Measurements from ENCODE around the gene NHSL2.

DNA sequence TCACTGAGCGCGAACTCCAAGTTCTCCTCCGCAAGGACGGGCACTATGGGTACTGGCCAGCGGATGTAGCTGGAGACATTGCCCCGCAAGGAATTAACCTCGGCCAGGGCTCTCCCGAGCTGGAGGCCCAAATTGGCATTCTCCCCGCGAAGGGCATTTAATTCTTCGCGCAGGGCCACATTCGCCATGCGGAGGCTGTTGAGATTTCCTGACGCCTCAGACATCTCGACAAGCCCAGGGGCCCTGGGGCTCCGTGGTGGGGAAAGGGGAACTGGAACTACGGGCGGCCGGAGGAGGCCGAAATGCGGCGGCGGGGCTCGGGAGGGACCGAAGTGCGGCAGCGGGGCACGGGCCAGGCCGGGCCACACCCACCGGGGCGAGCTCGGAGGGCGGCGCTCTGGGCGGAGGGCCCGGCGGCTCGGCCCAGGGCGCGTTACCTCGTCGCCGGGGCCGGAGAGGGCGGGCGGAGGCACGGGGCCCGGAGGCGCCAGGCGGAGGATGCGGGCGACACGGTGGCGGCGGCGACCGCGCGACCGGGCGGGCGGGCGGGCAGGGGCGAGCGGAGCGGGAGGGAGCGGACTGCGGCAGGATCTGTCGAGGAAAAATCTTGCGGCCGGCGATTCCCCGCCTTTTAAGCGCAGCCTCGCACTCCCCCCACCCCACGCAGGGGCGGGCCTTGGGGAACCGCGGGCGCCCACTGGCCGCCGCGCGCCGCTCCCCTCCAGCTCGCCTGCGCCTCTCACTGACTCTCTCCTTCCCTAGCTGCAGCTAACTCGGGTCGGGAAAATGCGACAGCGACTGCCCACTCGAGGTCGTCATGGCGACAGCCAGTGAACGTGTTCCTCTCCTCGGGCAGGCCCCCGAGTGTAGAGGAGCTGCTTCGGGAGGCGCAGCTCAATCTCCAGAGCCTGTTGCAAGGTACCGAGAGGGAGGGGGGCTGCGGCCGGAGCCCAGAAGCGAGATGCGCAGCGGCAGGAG lies 221.0 kb downstream of the NHSL2 start, which contains the start of gene RTL5:
- no peak for TF ChIP-seq POLR2A (IDR thresholded peaks at IDR 0.05; ENCODE audit: low read depth, low read length)
- no peak for TF ChIP-seq TAF1 (IDR thresholded peaks at IDR 0.05; ENCODE audit: borderline replicate concordance, low read depth, low read length)
